HAP-1 (cell line): ENCODE results near the gene SFR1.
"Not testable (repeated sequence)": the region's sequence is repeated elsewhere in the genome, so short reads cannot be mapped to it uniquely, and the experiment has no call there.

ENCODE experiments used
- DNase-seq, 2 experiments: peaks; one replicate each; pipeline ENCODE4 v3.0.0-alpha.2; 2016 to 2020; ENCODE audit warnings: low spot score in 2 of 2
- H3K27me3 ChIP-seq: fragments of 250-450 bp; sonication (Bioruptor Pico); 2 replicates; pipeline ENCODE4 v1.5.1; 2020; ENCODE audit warnings: low read depth, mild to moderate bottlenecking, moderate library complexity
- H3K36me3 ChIP-seq: fragments of 250-450 bp; sonication (Bioruptor Pico); replicated peaks from 2 replicates; pipeline ENCODE4 v1.5.1; 2020; ENCODE audit warnings: mild to moderate bottlenecking
- H3K4me1 ChIP-seq: fragments of 250-450 bp; sonication (Bioruptor Pico); 2 replicates; pipeline ENCODE4 v1.5.1; 2020; ENCODE audit warnings: mild to moderate bottlenecking
- H3K4me3 ChIP-seq: fragments of 250-450 bp; sonication (Bioruptor Pico); 2 replicates; pipeline ENCODE4 v1.5.1; 2020; ENCODE audit warnings: mild to moderate bottlenecking, moderate library complexity
- H3K9me3 ChIP-seq: fragments of 250-450 bp; sonication (Bioruptor Pico); 2 replicates; pipeline ENCODE4 v1.5.1; 2020; ENCODE audit warnings: mild to moderate bottlenecking, moderate library complexity
- in situ Hi-C: fragments of 300-500 bp; cut with MboI; formaldehyde crosslinking; loops from 3 replicates; pipeline ENCODE4 v1.14.3; 2020; ENCODE audit warnings: low sequenced_read_pairs, inconsistent platforms, mixed read lengths

The SFR1 gene

GRCh38 chr10:104151737-104152136 lies 29.8 kb downstream of the SFR1 start:
- 0 out of 2 replicates have a peak, but pooled peaks cover 2% of the 10 kb centered on the region for H3K9me3 ChIP-seq
- H3K36me3 ChIP-seq, result no peaks in the 10 kb centered on the region
- H3K4me1 ChIP-seq, result no peaks in the 10 kb centered on the region
- no peak overlapping the region for H3K4me3 ChIP-seq
- DNase-seq, result no peak
- in situ Hi-C loops, result no loop called here
- peaks cover 12% of the 10 kb centered on the region for H3K27me3 ChIP-seq

GRCh38 chr10:104155591-104155990 lies 33.6 kb downstream of the SFR1 start:
- Histone ChIP-seq H3K36me3 (no peaks in the 10 kb centered on the region), H3K4me3 (no peak overlapping the region), H3K9me3 (0 out of 2 replicates have a peak, but pooled peaks cover 2% of the 10 kb centered on the region), H3K4me1 (no peaks in the 10 kb centered on the region), H3K27me3 (peaks cover 23% of the 10 kb centered on the region)
- in situ Hi-C loops, result no loop called here
- no peak for DNase-seq

- Histone ChIP-seq H3K36me3 (no peaks in the 10 kb centered on the region), H3K9me3 (no peaks in the 10 kb centered on the region), H3K27me3 (peaks cover 14% of the 10 kb centered on the region), H3K4me3 (no peak overlapping the region), H3K4me1 (no peaks in the 10 kb centered on the region)
- DNase-seq, result no peak
- in situ Hi-C loops, result no loop called here
These were observed 48.8 kb downstream of the SFR1 start for GRCh38 chr10:104170610-104171254.

- in situ Hi-C loops, H3K27me3 ChIP-seq, H3K36me3 ChIP-seq, H3K9me3 ChIP-seq, H3K4me3 ChIP-seq, H3K4me1 ChIP-seq, DNase-seq: not testable (repeated sequence)
These were observed 52.2 kb downstream of the SFR1 start for GRCh38 chr10:104174136-104174535.
